OCI-LY1 (cell line): ENCODE measurements around the gene TGM1.

Source experiments
- H2AFZ ChIP-seq: fragments of 200-600 bp; sonication (generic), shearing (Covaris generic); 2 replicates; pipeline ENCODE4 v1.6.0; 2014; ENCODE audit warnings: antibody characterized with exemption, mild to moderate bottlenecking, low read length
- H3F3A ChIP-seq: fragments of 200-600 bp; sonication (generic), shearing (Covaris generic); 2 replicates; pipeline ENCODE4 v1.6.0; 2014; ENCODE audit warnings: mild to moderate bottlenecking, antibody characterized with exemption, low read length, moderate library complexity; ENCODE audit not compliant: insufficient read depth
- H3K27ac ChIP-seq: fragments of 200-600 bp; sonication (generic); 2 replicates; pipeline ENCODE4 v1.5.1; 2014; ENCODE audit warnings: low read length, mixed run types, mild to moderate bottlenecking, low read depth; ENCODE audit not compliant: poor library complexity, severe bottlenecking
- H3K27me3 ChIP-seq: fragments of 200-600 bp; sonication (generic); 2 replicates; pipeline ENCODE4 v1.6.0; 2014; ENCODE audit warnings: antibody characterized with exemption, mild to moderate bottlenecking, low read length, moderate library complexity; ENCODE audit not compliant: insufficient read depth
- H3K36me3 ChIP-seq: fragments of 200-600 bp; sonication (generic); 2 replicates; pipeline ENCODE4 v1.6.1; 2014; ENCODE audit warnings: mild to moderate bottlenecking, antibody characterized with exemption, low read length, moderate library complexity, mixed read lengths; ENCODE audit not compliant: insufficient read depth
- H3K4me1 ChIP-seq: fragments of 200-600 bp; sonication (generic); 2 replicates; pipeline ENCODE4 v1.5.1; 2014; ENCODE audit warnings: mild to moderate bottlenecking, low read length, moderate library complexity; ENCODE audit not compliant: insufficient read depth, severe bottlenecking
- H3K4me2 ChIP-seq: fragments of 200-600 bp; sonication (generic), shearing (Covaris generic); 2 replicates; pipeline ENCODE4 v1.6.1; 2014; ENCODE audit warnings: low read length
- H3K4me3 ChIP-seq: fragments of 200-600 bp; sonication (generic); 2 replicates; pipeline ENCODE4 v1.5.1; 2014; ENCODE audit warnings: low read length, low read depth, mild to moderate bottlenecking, mixed read lengths; ENCODE audit not compliant: poor library complexity, severe bottlenecking
- H3K79me2 ChIP-seq: fragments of 200-600 bp; shearing (Covaris generic); 2 replicates; pipeline ENCODE4 v1.6.1; 2016; ENCODE audit warnings: mixed run types, low read length, mixed read lengths; ENCODE audit not compliant: insufficient read depth
- H3K9ac ChIP-seq: fragments of 200-600 bp; sonication (generic), shearing (Covaris generic); 2 replicates; pipeline ENCODE4 v1.6.1; 2014; ENCODE audit warnings: mild to moderate bottlenecking, low read length, mixed read lengths
- H3K9me2 ChIP-seq: fragments of 200-600 bp; sonication (generic), shearing (Covaris generic); 2 replicates; pipeline ENCODE4 v1.6.1; 2014; ENCODE audit warnings: low read depth, mild to moderate bottlenecking, low read length, mixed read lengths
- H3K9me3 ChIP-seq: fragments of 200-600 bp; shearing (Covaris generic); 2 replicates; pipeline ENCODE4 v1.6.1; 2014; ENCODE audit warnings: low read length, mixed read lengths
- H4K20me1 ChIP-seq: fragments of 200-600 bp; sonication (generic), shearing (Covaris generic); 2 replicates; pipeline ENCODE4 v1.6.0; 2016; ENCODE audit warnings: mild to moderate bottlenecking, low read length; ENCODE audit not compliant: insufficient read depth
- EZH2 ChIP-seq: fragments of 200-600 bp; sonication (generic), shearing (Covaris generic); IDR thresholded peaks from 2 replicates; pipeline ENCODE4 v1.8.0; 2017; ENCODE audit warnings: borderline replicate concordance, mixed run types, mild to moderate bottlenecking, antibody characterized with exemption, low read length, moderate library complexity, mixed read lengths
- TF ChIP-seq, protein P1 (sequence below): fragments of 200-600 bp; sonication (generic), shearing (Covaris generic); IDR thresholded peaks from 2 replicates; pipeline ENCODE4 v1.5.1; 2017; ENCODE audit warnings: mild to moderate bottlenecking, antibody characterized with exemption, low read length, moderate library complexity, mixed read lengths

Gene TGM1

DNA sequence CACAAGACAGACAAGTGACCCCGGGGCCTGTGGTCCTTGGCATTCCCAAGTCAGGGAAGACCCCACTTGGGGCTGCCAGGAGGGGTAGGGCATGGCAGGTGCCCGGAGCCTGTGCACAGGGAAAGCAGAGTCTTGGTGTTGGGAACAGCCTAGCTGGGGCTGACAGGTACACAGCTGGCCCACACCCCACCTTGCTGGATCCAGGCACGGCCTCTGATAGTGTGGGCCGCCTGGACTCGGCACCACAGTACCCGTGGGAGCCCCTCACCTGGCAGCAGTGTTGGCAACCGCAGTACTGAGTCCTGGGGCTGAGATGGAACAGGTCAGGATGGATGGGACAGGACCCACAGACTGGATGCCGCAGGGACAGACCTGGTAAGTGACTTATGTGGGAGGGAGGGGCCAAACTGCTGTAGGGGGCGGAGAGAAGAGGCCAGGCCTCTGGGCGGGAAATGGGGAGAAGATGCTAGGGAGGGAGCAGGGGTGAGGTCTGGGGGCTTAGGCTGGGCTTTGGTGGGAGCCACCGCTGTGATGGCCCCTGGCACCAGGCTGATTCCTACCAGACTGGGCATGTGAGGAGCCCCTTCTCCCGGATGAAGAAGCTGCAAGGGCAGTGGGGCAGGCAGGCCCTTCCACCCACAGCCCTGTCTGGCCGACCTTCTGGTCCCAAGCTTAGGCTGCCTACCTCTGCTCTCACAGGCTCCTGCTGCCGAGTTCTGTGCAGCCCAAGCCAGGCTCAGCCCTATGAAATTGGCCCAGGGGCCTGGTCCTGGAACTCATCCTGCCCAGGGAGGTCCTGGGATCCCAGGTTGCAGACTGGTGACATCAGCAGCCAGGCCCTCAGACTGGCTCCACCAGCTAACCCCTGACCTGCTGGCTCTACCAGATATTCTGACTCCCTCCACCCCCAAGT lies at the start of gene TGM1:
TGM1 (minus strand) TSS at position 357 of the 913 bp plus-strand sequence. CDS start 825 bp downstream, outside the sequence.
- no peak within 1 kb of the TSS for H2AFZ ChIP-seq
- no peaks in the 10 kb centered on the region for H3K4me1 ChIP-seq
- H3K9me3 ChIP-seq = no peaks in the 10 kb centered on the region
- H3F3A ChIP-seq = no peaks in the 10 kb centered on the region
- H3K36me3 ChIP-seq = 0 out of 2 replicates have a peak, but pooled peaks cover 3% of the 10 kb centered on the region
- no peak within 1 kb of the TSS for H3K4me3 ChIP-seq
- H3K27ac ChIP-seq = no peak within 1 kb of the TSS
- TF ChIP-seq, protein P1, sequence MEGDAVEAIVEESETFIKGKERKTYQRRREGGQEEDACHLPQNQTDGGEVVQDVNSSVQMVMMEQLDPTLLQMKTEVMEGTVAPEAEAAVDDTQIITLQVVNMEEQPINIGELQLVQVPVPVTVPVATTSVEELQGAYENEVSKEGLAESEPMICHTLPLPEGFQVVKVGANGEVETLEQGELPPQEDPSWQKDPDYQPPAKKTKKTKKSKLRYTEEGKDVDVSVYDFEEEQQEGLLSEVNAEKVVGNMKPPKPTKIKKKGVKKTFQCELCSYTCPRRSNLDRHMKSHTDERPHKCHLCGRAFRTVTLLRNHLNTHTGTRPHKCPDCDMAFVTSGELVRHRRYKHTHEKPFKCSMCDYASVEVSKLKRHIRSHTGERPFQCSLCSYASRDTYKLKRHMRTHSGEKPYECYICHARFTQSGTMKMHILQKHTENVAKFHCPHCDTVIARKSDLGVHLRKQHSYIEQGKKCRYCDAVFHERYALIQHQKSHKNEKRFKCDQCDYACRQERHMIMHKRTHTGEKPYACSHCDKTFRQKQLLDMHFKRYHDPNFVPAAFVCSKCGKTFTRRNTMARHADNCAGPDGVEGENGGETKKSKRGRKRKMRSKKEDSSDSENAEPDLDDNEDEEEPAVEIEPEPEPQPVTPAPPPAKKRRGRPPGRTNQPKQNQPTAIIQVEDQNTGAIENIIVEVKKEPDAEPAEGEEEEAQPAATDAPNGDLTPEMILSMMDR = no peak
- no peak for TF ChIP-seq EZH2
- no peaks in the 10 kb centered on the region for H3K27me3 ChIP-seq
- no peaks in the 10 kb centered on the region for H3K79me2 ChIP-seq
- H4K20me1 ChIP-seq = no peaks in the 10 kb centered on the region
- H3K4me2 ChIP-seq = no peak within 1 kb of the TSS
- H3K9ac ChIP-seq = no peak within 1 kb of the TSS
- H3K9me2 ChIP-seq = no peaks in the 10 kb centered on the region

- H3K4me3 ChIP-seq = peak overlapping the region; percentile 55
These were observed 49.0 kb upstream of the TGM1 start for GRCh38 chr14:24311837-24312615.

More at GRCh38 chr14:24311837-24312615, 49.0 kb upstream of the TGM1 start:
- no peaks in the 10 kb centered on the region for H3K27me3 ChIP-seq
- no peaks in the 10 kb centered on the region for H3K9me3 ChIP-seq
- H2AFZ ChIP-seq = no peak overlapping the region
- H4K20me1 ChIP-seq = no peaks in the 10 kb centered on the region
- no peaks in the 10 kb centered on the region for H3K9me2 ChIP-seq
- peak overlapping the region; percentile 64 for H3K4me2 ChIP-seq
- H3K36me3 ChIP-seq = peaks cover 18% of the 10 kb centered on the region; the same call in 1 of the 2 replicates
- peak overlapping the region; percentile 65 for H3K9ac ChIP-seq
- TF ChIP-seq, protein P1 = no peak
- no peak for TF ChIP-seq EZH2
- H3K27ac ChIP-seq = no peak overlapping the region
- H3K79me2 ChIP-seq = no peaks in the 10 kb centered on the region
- no peaks in the 10 kb centered on the region for H3F3A ChIP-seq
- peaks cover 32% of the 10 kb centered on the region for H3K4me1 ChIP-seq
